MCF 10A (cell line): ENCODE data around the gene RUBCNL. TPM values are rescaled to one million over a fixed set of nuclear protein-coding genes. Genes with fewer than 3 reads are reported as not detected.

Experiments
- BruUV-seq: library from RNA; stranded (reverse); fragments of 400-500 nt; replicated peaks from 2 replicates; lab custom pipeline; 2021; lab: Mats Ljungman, UMichigan
- CTCF ChIA-PET: fragments of 300-600 bp; sonication (Branson Sonifier 250); formaldehyde crosslinking; extraction: SDS; loops from one replicate; lab custom pipeline; 2021; ENCODE audit warnings: antibody characterized with exemption, inconsistent platforms; lab: Yijun Ruan, JAX
- POLR2A ChIA-PET: fragments of 300-600, 350-650 bp; sonication (Branson Sonifier 250); formaldehyde crosslinking; extraction: SDS; loops from one replicate; lab custom pipeline; 2020; ENCODE audit warnings: antibody characterized with exemption, inconsistent platforms; lab: Yijun Ruan, JAX
- DNase-seq: peaks from one replicate; pipeline ENCODE4 v3.0.0-alpha.2; 2018; ENCODE audit not compliant: unreplicated experiment
- H3K27ac Mint-ChIP-seq: one replicate; pipeline ENCODE4 v1.8.0; 2022; ENCODE audit warnings: mild to moderate bottlenecking, low read depth, mixed read lengths; ENCODE audit not compliant: unreplicated experiment
- H3K27me3 Mint-ChIP-seq: one replicate; pipeline ENCODE4 v1.8.0; 2022; ENCODE audit warnings: mixed read lengths; ENCODE audit not compliant: insufficient read depth, unreplicated experiment
- H3K36me3 Mint-ChIP-seq: one replicate; pipeline ENCODE4 v1.8.0; 2022; ENCODE audit warnings: mild to moderate bottlenecking, moderate library complexity, mixed read lengths; ENCODE audit not compliant: insufficient read depth, unreplicated experiment
- H3K4me1 Mint-ChIP-seq: one replicate; pipeline ENCODE4 v1.8.0; 2022; ENCODE audit warnings: mixed read lengths; ENCODE audit not compliant: insufficient read depth, unreplicated experiment
- H3K4me3 Mint-ChIP-seq: one replicate; pipeline ENCODE4 v1.8.0; 2022; ENCODE audit warnings: mild to moderate bottlenecking, moderate library complexity, mixed read lengths; ENCODE audit not compliant: unreplicated experiment
- H3K9me3 Mint-ChIP-seq: one replicate; pipeline ENCODE4 v1.8.0; 2022; ENCODE audit warnings: mixed read lengths; ENCODE audit not compliant: unreplicated experiment
- intact Hi-C: fragments of 100-400 bp; cut with micrococcal nuclease; formaldehyde crosslinking; loops from 2 replicates; pipeline ENCODE4 v1.14.1; 2022
- total RNA-seq: library from RNA; stranded (reverse); gene quantifications from 2 replicates; pipeline ENCODE4 v1.2.3, GENCODE V29; 2022
- TF ChIP-seq, protein P1 (sequence below): fragments of 200-600 bp; IDR thresholded peaks from one replicate; pipeline ENCODE4 v1.8.0; 2022; ENCODE audit warnings: antibody characterized with exemption, mild to moderate bottlenecking; ENCODE audit not compliant: unreplicated experiment

Gene RUBCNL
- total RNA-seq, 1 experiment from 2014 or later = 0.37 TPM

DNA sequence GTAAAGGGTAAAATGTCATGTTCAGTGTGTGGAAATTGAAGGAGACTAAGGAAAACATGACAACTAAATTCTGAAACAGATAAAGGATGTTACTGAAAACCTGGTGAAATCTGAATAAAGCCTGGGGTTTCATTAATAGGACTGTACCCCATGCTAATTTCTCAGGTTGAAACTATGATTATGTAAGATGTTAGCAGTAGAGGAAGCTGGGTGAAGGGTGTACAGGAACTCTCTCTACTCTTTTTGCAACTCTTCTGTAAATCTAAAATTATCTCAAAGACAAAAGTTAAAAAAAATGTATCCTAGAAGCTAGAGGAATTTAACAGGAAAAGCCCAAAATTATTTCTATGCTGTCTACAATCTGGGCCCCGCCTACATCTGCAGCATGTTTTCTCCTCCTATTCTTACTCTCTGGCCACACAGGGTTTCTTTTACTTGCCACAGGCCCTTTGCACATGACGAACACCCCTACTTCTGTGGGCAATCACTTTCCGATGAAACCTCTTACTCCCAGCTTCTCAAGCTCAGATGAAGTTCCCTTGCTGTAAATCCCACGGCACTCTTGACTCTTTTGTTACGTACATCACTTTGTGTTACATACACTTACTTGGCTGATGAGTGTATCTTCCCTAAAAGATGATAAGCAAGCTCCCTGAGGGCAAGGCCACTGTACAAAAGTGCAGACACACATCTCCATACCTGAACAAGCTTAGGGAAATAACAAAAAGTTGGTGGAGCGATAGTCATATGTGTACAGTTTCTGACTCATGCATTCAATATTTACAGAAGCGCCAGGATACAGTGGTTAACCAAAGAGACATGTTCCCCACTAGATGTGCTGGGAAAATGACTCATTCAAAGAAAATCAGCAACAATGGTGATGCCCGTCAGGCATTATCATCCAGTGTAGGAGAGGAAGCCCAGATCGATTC is 32.6 kb downstream of the RUBCNL start:
- Mint-ChIP-seq H3K27me3 (no peaks in the 10 kb centered on the region), H3K36me3 (peaks cover 5% of the 10 kb centered on the region), H3K9me3 (peaks cover 8% of the 10 kb centered on the region), H3K4me3 (peak overlapping the region; percentile 15), H3K4me1 (peaks cover 9% of the 10 kb centered on the region), H3K27ac (peak overlapping the region; percentile 97)
- intact Hi-C loops = no loop called here
- CTCF ChIA-PET = interaction anchor here (0.6 to 0.7 kb wide), 4 partner anchors 29 to 1066 kb away, joined by 3 read pairs; no protein-coding TSS in a partner anchor
- TF ChIP-seq, protein P1, sequence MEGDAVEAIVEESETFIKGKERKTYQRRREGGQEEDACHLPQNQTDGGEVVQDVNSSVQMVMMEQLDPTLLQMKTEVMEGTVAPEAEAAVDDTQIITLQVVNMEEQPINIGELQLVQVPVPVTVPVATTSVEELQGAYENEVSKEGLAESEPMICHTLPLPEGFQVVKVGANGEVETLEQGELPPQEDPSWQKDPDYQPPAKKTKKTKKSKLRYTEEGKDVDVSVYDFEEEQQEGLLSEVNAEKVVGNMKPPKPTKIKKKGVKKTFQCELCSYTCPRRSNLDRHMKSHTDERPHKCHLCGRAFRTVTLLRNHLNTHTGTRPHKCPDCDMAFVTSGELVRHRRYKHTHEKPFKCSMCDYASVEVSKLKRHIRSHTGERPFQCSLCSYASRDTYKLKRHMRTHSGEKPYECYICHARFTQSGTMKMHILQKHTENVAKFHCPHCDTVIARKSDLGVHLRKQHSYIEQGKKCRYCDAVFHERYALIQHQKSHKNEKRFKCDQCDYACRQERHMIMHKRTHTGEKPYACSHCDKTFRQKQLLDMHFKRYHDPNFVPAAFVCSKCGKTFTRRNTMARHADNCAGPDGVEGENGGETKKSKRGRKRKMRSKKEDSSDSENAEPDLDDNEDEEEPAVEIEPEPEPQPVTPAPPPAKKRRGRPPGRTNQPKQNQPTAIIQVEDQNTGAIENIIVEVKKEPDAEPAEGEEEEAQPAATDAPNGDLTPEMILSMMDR = no peak
- POLR2A ChIA-PET = interaction anchor here (0.8 to 1.4 kb wide), 5 partner anchors 9 to 58 kb away, joined by 3 to 5 read pairs (median 3); no protein-coding TSS in a partner anchor
- no TSS peak for BruUV-seq
- peak; percentile 94 for DNase-seq

DNA sequence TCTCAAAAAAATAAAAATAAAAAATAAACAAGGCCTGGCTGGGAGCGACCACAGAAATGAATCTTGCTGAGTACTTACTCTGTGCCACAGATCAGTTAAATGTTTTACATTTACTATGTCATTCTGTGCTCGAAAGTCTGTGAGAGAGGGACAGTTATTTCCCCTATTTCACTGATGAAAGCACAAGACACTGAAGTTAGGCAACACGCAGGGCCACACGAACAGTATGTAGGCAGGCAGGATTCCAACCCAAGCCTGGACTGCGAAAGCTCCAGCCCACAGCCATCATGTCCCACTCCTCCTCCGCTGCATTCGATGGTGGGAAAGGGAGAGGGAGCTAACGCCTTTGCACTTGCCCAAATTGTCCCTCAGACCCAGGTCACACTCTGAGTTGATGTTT is 34.2 kb downstream of the RUBCNL start:
- ChIA-PET POLR2A (no interaction called here), CTCF (no interaction called here)
- H3K4me3 Mint-ChIP-seq = no peak overlapping the region
- H3K4me1 Mint-ChIP-seq = peaks cover 9% of the 10 kb centered on the region
- no peak overlapping the region for H3K27ac Mint-ChIP-seq
- no peaks in the 10 kb centered on the region for H3K27me3 Mint-ChIP-seq
- intact Hi-C loops = no loop called here
- H3K36me3 Mint-ChIP-seq = peaks cover 5% of the 10 kb centered on the region
- TF ChIP-seq, protein P1 = no peak
- no TSS peak for BruUV-seq
- DNase-seq = no peak
- peaks cover 17% of the 10 kb centered on the region for H3K9me3 Mint-ChIP-seq

DNA sequence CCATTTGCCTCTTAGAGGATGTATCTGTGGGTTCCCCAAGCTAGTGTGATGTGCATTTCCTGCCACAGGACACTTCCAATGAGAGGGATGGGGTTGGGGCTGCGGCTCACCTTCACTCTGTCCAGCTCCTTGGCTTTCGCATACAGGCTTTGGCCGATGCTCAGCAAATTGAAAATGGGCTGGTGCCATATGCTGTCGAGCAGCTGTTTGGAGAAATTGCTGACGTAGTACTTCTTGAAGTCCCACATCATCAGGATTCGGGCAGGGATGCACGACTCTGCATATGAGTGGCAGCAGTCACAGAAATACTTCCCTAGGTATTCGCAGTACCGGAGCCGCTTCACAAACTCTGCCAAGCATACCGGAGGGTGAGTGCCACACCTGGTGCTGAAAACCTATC is 37.0 kb downstream of the RUBCNL start:
- TF ChIP-seq, protein P1 = no peak
- H3K27me3 Mint-ChIP-seq = no peaks in the 10 kb centered on the region
- no peak overlapping the region for H3K27ac Mint-ChIP-seq
- no peak overlapping the region for H3K4me3 Mint-ChIP-seq
- ChIA-PET CTCF (interaction anchor here (0.6 kb wide), 1 partner anchor 18 kb away, joined by 5 read pairs; no protein-coding TSS in a partner anchor), POLR2A (interaction anchor here (1.6 kb wide), 1 partner anchor 297 kb away, joined by 3 read pairs; the partner anchor contains the start of gene ZC3H13)
- peaks cover 5% of the 10 kb centered on the region for H3K36me3 Mint-ChIP-seq
- peaks cover 20% of the 10 kb centered on the region for H3K9me3 Mint-ChIP-seq
- no TSS peak for BruUV-seq
- no peak for DNase-seq
- intact Hi-C loops = no loop called here
- peaks cover 8% of the 10 kb centered on the region for H3K4me1 Mint-ChIP-seq

DNA sequence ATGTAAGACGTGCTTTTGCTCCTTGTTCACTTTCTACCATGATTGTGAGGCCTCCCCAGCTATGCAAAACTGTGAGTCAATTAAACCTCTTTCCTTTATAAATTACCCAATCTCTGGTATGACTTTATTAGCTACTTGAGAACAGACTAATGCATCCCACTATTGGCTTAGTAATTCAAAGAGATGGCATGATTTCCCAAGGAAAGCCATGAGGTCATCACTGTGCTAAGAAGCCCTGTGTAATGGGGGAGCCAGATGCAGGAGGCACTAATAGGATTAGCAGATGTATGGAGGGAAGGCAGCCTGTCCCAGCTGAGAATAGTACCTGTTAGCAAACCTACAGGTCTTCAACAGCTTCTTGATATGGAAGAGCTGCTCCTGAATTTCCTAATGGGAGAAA is 38.1 kb downstream of the RUBCNL start:
- no peak overlapping the region for H3K27ac Mint-ChIP-seq
- POLR2A ChIA-PET = interaction anchor here (0.7 to 1.6 kb wide), 2 partner anchors 296 to 339 kb away, joined by 3 read pairs; partner anchors contain the start of gene ZC3H13
- intact Hi-C loops = no loop called here

More for the DNA sequence above, 38.1 kb downstream of the RUBCNL start:
- no peak for DNase-seq
- no TSS peak for BruUV-seq
- Mint-ChIP-seq H3K4me1 (no peaks in the 10 kb centered on the region), H3K9me3 (peaks cover 11% of the 10 kb centered on the region), H3K27me3 (no peaks in the 10 kb centered on the region), H3K36me3 (peaks cover 5% of the 10 kb centered on the region), H3K4me3 (no peak overlapping the region)
- CTCF ChIA-PET = no interaction called here
- TF ChIP-seq, protein P1 = no peak
